Tibial artery (tissue), 4 donors: ENCODE results near the gene TRPM2.

Source experiments
- DNase-seq, 2 donors: peaks; one replicate each; pipeline ENCODE4 v3.0.0-alpha.2; 2019
- H3K27ac ChIP-seq, 2 donors: fragments of 200-600 bp; sonication (generic) in 1 of 2; 1 replicate in 1 of 2; 2 replicates in 1 of 2; pipeline ENCODE4 v1.5.1; 2018 to 2019; ENCODE audit warnings: mild to moderate bottlenecking in 1 of 2
- H3K27me3 ChIP-seq, 2 donors: fragments of 200-600 bp; sonication (generic) in 1 of 2; one replicate each; pipeline versions ENCODE4 v1.5.1 to v1.6.0; 2016 to 2019
- H3K36me3 ChIP-seq, 3 donors: fragments of 200-600 bp; sonication (generic) in 2 of 3; one replicate each; pipeline ENCODE4 v1.5.1; 2016 to 2019; ENCODE audit warnings: mild to moderate bottlenecking in 2 of 3
- H3K4me1 ChIP-seq, 4 donors: fragments of 200-600 bp; sonication (generic) in 2 of 4; 1 replicate in 3 of 4; 2 replicates in 1 of 4; pipeline ENCODE4 v1.5.1; 2016 to 2019
- H3K4me3 ChIP-seq, 2 donors: fragments of 200-600 bp; sonication (generic) in 1 of 2; 1 replicate in 1 of 2; 2 replicates in 1 of 2; pipeline ENCODE4 v1.5.1; 2018 to 2019; ENCODE audit warnings: mild to moderate bottlenecking in 2 of 2
- H3K9me3 ChIP-seq, 3 donors: fragments of 200-600 bp; sonication (generic) in 1 of 3; one replicate each; pipeline ENCODE4 v1.5.1; 2016 to 2019
- CTCF ChIP-seq, 2 experiments: fragments of 200-600 bp in 1 of 2; fragments of 450-650 bp in 1 of 2; IDR thresholded peaks; one replicate each; pipeline ENCODE4 v1.5.1; 2017 to 2019; ENCODE audit warnings: antibody characterized with exemption in 2 of 2, mild to moderate bottlenecking in 1 of 2, moderate library complexity in 1 of 2
- intact Hi-C: fragments of 100-400 bp; cut with DNase I; formaldehyde crosslinking; loops from one replicate; pipeline ENCODE4 v1.15.0; 2023; ENCODE audit warnings: low total_unique reads

TRPM2 gene

GRCh38 chr21:44323591-44323990 is 29.8 kb upstream of the TRPM2 start:
- intact Hi-C loops = loop anchor here (10.0 kb wide), 1 partner anchor 509 kb away; no protein-coding TSS in a partner anchor
- H3K9me3 ChIP-seq = no peaks in the 10 kb centered on the region
- H3K36me3 ChIP-seq = peaks cover 14 to 100% (median 87%) of the 10 kb centered on the region in 3 donors
- H3K4me3 ChIP-seq = no peak overlapping the region
- no peaks in the 10 kb centered on the region for H3K4me1 ChIP-seq
- no peak for TF ChIP-seq CTCF (IDR thresholded peaks at IDR 0.05)
- no peak for DNase-seq
- H3K27ac ChIP-seq = no peak overlapping the region
- no peaks in the 10 kb centered on the region for H3K27me3 ChIP-seq

- H3K4me1 ChIP-seq = no peaks in the 10 kb centered on the region
- no peak overlapping the region for H3K27ac ChIP-seq
- peaks cover 14 to 93% (median 83%) of the 10 kb centered on the region in 3 donors for H3K36me3 ChIP-seq
- no peaks in the 10 kb centered on the region for H3K9me3 ChIP-seq
- no peak overlapping the region for H3K4me3 ChIP-seq
- H3K27me3 ChIP-seq = no peaks in the 10 kb centered on the region
- TF ChIP-seq CTCF (IDR thresholded peaks at IDR 0.05) = no peak
- no peak for DNase-seq
- intact Hi-C loops = loop anchor here (10.0 kb wide), 1 partner anchor 509 kb away; no protein-coding TSS in a partner anchor
These were observed 29.1 kb upstream of the TRPM2 start for GRCh38 chr21:44324106-44324853.

GRCh38 chr21:44324854-44325107 is 28.6 kb upstream of the TRPM2 start:
- Histone ChIP-seq H3K27ac (no peak overlapping the region), H3K36me3 (peaks cover 12 to 92% (median 83%) of the 10 kb centered on the region in 3 donors), H3K4me1 (no peaks in the 10 kb centered on the region)

GRCh38 chr21:44325386-44326271 is 27.8 kb upstream of the TRPM2 start:
- Histone ChIP-seq H3K27me3 (no peaks in the 10 kb centered on the region), H3K36me3 (peaks cover 8 to 92% (median 80%) of the 10 kb centered on the region in 3 donors), H3K4me3 (no peak overlapping the region), H3K27ac (no peak overlapping the region), H3K9me3 (no peaks in the 10 kb centered on the region), H3K4me1 (no peaks in the 10 kb centered on the region)
- TF ChIP-seq CTCF (IDR thresholded peaks at IDR 0.05) = no peak
- no peak for DNase-seq
- intact Hi-C loops = loop anchor here (10.0 kb wide), 1 partner anchor 511 kb away; no protein-coding TSS in a partner anchor

More at GRCh38 chr21:44324854-44325107, 28.6 kb upstream of the TRPM2 start:
- no peak for TF ChIP-seq CTCF (IDR thresholded peaks at IDR 0.05)
- intact Hi-C loops = loop anchor here (10.0 kb wide), 1 partner anchor 510 kb away; no protein-coding TSS in a partner anchor
- Histone ChIP-seq H3K9me3 (no peaks in the 10 kb centered on the region), H3K4me3 (no peak overlapping the region), H3K27me3 (no peaks in the 10 kb centered on the region)
- no peak for DNase-seq

GRCh38 chr21:44326272-44326647 is 27.2 kb upstream of the TRPM2 start:
- Histone ChIP-seq H3K27me3 (no peaks in the 10 kb centered on the region), H3K27ac (no peak overlapping the region), H3K4me3 (no peak overlapping the region), H3K4me1 (no peaks in the 10 kb centered on the region), H3K36me3 (peaks cover 8 to 92% (median 73%) of the 10 kb centered on the region in 3 donors), H3K9me3 (no peaks in the 10 kb centered on the region)
- intact Hi-C loops = loop anchor here (10.0 kb wide), 1 partner anchor 511 kb away; no protein-coding TSS in a partner anchor
- no peak for DNase-seq
- TF ChIP-seq CTCF (IDR thresholded peaks at IDR 0.05) = no peak
